Measurements from ENCODE around the gene LTF. TPM values are rescaled to one million over a fixed set of nuclear protein-coding genes. Genes with fewer than 3 reads are reported as not detected.

LTF gene
- total and polyA plus RNA-seq, 4 donors, result 0.36 to 14.7 (median 1.4) TPM

DNA sequence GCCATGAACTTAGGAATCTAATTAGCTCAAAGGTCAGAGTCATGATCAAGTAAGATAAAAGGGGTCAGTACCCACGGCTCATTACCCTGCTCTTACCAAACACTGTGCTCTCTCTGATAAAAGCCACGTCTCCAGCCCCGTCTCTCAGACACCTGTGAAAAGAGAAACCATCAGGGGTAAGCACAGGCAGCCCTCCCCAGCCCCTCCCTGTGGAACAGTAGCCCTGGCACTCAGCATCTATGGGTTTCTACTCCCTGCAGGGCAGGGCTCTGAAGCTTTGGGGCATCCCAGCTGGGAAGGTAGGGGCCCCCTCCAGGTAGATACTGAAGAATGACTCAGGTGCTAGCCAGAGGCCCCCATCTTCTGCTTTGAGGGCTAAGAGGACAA is 10.5 kb downstream of the LTF start:
- H3K27me3 ChIP-seq (ENCODE audit: control insufficient read depth in 4 of 4, insufficient read depth in 4 of 4, low read length in 3 of 4), result no peaks in the 10 kb centered on the region
- H3K9ac ChIP-seq (ENCODE audit: low read depth in 1 of 2, low read length in 2 of 2), result no peak overlapping the region
- H3K4me3 ChIP-seq (ENCODE audit: low read depth in 1 of 3, low read length in 3 of 3), result no peak overlapping the region
- no peaks in the 10 kb centered on the region for H3K4me1 ChIP-seq (ENCODE audit: control insufficient read depth in 4 of 4, insufficient read depth in 4 of 4, low read length in 3 of 4)
- 57% methylated on average over 3 of the region's 3 CpGs for WGBS
- no peak overlapping the region for H3K27ac ChIP-seq (ENCODE audit: low read depth in 1 of 2, low read length in 2 of 2)
- TF ChIP-seq JUND (IDR thresholded peaks at IDR 0.05) (no peak), HNF4G (IDR thresholded peaks at IDR 0.05) (no peak), HNF4A (conservative IDR thresholded peaks at IDR 0.05) (no peak), NR2F2 (IDR thresholded peaks at IDR 0.05) (no peak), ZBTB33 (IDR thresholded peaks at IDR 0.05) (no peak), GABPA (IDR thresholded peaks at IDR 0.05 in 1 of 2, conservative IDR thresholded peaks at IDR 0.05 in 1 of 2) (no peak), SP1 (IDR thresholded peaks at IDR 0.05) (no peak), RAD21 (IDR thresholded peaks at IDR 0.05) (no peak), TAF1 (conservative IDR thresholded peaks at IDR 0.05) (no peak), FOXA1 (IDR thresholded peaks at IDR 0.05) (no peak), FOXA2 (IDR thresholded peaks at IDR 0.05) (no peak), YY1 (IDR thresholded peaks at IDR 0.05) (no peak)
- TF ChIP-seq, protein P1, sequence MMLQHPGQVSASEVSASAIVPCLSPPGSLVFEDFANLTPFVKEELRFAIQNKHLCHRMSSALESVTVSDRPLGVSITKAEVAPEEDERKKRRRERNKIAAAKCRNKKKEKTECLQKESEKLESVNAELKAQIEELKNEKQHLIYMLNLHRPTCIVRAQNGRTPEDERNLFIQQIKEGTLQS (IDR thresholded peaks at IDR 0.05), result no peak
- TF ChIP-seq, protein P2, sequence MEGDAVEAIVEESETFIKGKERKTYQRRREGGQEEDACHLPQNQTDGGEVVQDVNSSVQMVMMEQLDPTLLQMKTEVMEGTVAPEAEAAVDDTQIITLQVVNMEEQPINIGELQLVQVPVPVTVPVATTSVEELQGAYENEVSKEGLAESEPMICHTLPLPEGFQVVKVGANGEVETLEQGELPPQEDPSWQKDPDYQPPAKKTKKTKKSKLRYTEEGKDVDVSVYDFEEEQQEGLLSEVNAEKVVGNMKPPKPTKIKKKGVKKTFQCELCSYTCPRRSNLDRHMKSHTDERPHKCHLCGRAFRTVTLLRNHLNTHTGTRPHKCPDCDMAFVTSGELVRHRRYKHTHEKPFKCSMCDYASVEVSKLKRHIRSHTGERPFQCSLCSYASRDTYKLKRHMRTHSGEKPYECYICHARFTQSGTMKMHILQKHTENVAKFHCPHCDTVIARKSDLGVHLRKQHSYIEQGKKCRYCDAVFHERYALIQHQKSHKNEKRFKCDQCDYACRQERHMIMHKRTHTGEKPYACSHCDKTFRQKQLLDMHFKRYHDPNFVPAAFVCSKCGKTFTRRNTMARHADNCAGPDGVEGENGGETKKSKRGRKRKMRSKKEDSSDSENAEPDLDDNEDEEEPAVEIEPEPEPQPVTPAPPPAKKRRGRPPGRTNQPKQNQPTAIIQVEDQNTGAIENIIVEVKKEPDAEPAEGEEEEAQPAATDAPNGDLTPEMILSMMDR (IDR thresholded peaks at IDR 0.05; ENCODE audit: low read depth, low read length, missing input control), result no peak
- DNase-seq (ENCODE audit: low spot score), result peak; percentile 19
- no peaks in the 10 kb centered on the region for H3K36me3 ChIP-seq (ENCODE audit: control insufficient read depth in 4 of 4, insufficient read depth in 3 of 4, low read depth in 1 of 4, low read length in 3 of 4)
- H3K9me3 ChIP-seq (ENCODE audit: control insufficient read depth in 4 of 4, low read length in 3 of 4), result no peaks in the 10 kb centered on the region

DNA sequence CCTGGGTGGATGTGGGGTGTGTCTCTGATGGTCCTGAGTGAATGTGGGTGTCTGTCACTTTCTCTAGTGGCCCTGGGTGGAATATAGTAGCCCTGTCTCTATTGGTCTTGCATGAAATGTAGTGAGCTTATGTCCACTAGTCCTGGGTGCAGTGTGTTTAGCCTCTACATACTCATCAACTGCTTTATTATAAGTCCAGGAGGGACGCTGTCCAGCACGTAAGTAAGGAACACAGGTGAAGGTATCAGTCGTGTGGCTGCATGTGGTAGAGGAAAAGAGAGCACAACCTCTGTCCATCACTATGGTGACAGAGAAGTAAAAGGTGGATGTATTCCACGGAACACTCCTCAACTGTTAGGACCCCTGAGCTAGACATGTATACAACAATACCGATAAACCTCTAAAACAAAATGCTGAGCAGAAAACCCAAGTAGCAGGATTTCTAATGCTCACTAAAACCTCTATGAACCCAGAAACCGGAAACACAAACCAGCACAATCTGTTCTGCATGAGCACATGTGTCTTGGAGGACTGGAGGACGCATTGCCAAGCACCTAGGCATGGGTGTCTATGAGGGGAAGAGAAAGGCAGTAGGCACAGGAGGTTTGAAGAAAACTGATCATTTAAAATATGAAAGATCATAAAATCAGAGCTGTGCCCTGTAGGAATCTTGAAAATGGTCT is 11.0 kb downstream of the LTF start:
- DNase-seq (ENCODE audit: low spot score), result peak; percentile 14
- TF ChIP-seq TAF1 (conservative IDR thresholded peaks at IDR 0.05), result no peak
- TF ChIP-seq, protein P2 (IDR thresholded peaks at IDR 0.05; ENCODE audit: low read depth, low read length, missing input control), result no peak
- TF ChIP-seq HNF4G (IDR thresholded peaks at IDR 0.05), result no peak
- no peak for TF ChIP-seq HNF4A (conservative IDR thresholded peaks at IDR 0.05)
- no peak for TF ChIP-seq FOXA2 (IDR thresholded peaks at IDR 0.05)
- no peak for TF ChIP-seq YY1 (IDR thresholded peaks at IDR 0.05)
- no peak for TF ChIP-seq NR2F2 (IDR thresholded peaks at IDR 0.05)
- no peak for TF ChIP-seq ZBTB33 (IDR thresholded peaks at IDR 0.05)
- TF ChIP-seq JUND (IDR thresholded peaks at IDR 0.05), result no peak
- TF ChIP-seq, protein P1 (IDR thresholded peaks at IDR 0.05), result no peak
- no peak for TF ChIP-seq FOXA1 (IDR thresholded peaks at IDR 0.05)
- TF ChIP-seq RXRA (IDR thresholded peaks at IDR 0.05), result no peak
- TF ChIP-seq SP1 (IDR thresholded peaks at IDR 0.05), result no peak
- Histone ChIP-seq H3K9ac (ENCODE audit: low read depth in 1 of 2, low read length in 2 of 2) (no peak overlapping the region), H3K9me3 (ENCODE audit: control insufficient read depth in 4 of 4, low read length in 3 of 4) (no peaks in the 10 kb centered on the region), H3K36me3 (ENCODE audit: control insufficient read depth in 4 of 4, insufficient read depth in 3 of 4, low read depth in 1 of 4, low read length in 3 of 4) (no peaks in the 10 kb centered on the region), H3K27ac (ENCODE audit: low read depth in 1 of 2, low read length in 2 of 2) (no peak overlapping the region), H3K27me3 (ENCODE audit: control insufficient read depth in 4 of 4, insufficient read depth in 4 of 4, low read length in 3 of 4) (no peaks in the 10 kb centered on the region), H3K4me3 (ENCODE audit: low read depth in 1 of 3, low read length in 3 of 3) (no peak overlapping the region), H3K4me1 (ENCODE audit: control insufficient read depth in 4 of 4, insufficient read depth in 4 of 4, low read length in 3 of 4) (no peaks in the 10 kb centered on the region)
- 70% methylated on average over 7 of the region's 7 CpGs for WGBS
